ENCODE data around the gene SYNGR3. TPM values are rescaled to one million over a fixed set of nuclear protein-coding genes. Genes with fewer than 3 reads are reported as not detected.

Gene SYNGR3
- total and polyA plus RNA-seq, 2 donors (not counting 1 experiment from before 2014, with no cell fraction given): 1.8 TPM

GRCh38 chr16:2037115-2037514, 47.3 kb downstream of the SYNGR3 start:
- Histone ChIP-seq H4K20me1 (ENCODE audit: control insufficient read depth, extremely low read depth, insufficient read depth, low read length) (no peaks in the 10 kb centered on the region), H3K79me2 (ENCODE audit: control insufficient read depth, insufficient read depth, low read length) (peaks cover 19% of the 10 kb centered on the region), H2AFZ (ENCODE audit: low read length) (no peak overlapping the region), H3K4me2 (ENCODE audit: extremely low read depth, insufficient read depth, low read length) (no peak overlapping the region), H3K9me3 (ENCODE audit: control insufficient read depth, insufficient read depth, low read depth, low read length) (no peaks in the 10 kb centered on the region), H3K9ac (ENCODE audit: insufficient read depth, low read length) (no peak overlapping the region), H3K4me1 (ENCODE audit: control insufficient read depth, extremely low read depth, insufficient read depth, low read length) (peaks cover 63% of the 10 kb centered on the region), H3K27ac (ENCODE audit: insufficient read depth, low read length) (no peak overlapping the region), H3K27me3 (ENCODE audit: control insufficient read depth, insufficient read depth, low read length) (no peaks in the 10 kb centered on the region), H3K36me3 (ENCODE audit: control insufficient read depth, insufficient read depth, low read length) (peaks cover 23% of the 10 kb centered on the region), H3K4me3 (replicated peaks in 1 of 4; ENCODE audit: control extremely low read depth in 1 of 4, insufficient read depth in 1 of 4, low read depth in 3 of 4, low read length in 4 of 4) (no peak overlapping the region)
- no peak for DNase-seq (ENCODE audit: low read depth in 2 of 2)
- TF ChIP-seq CTCF (conservative IDR thresholded peaks at IDR 0.05 in 1 of 2, IDR thresholded peaks at IDR 0.05 in 1 of 2; ENCODE audit: low read depth in 1 of 2, low read length in 2 of 2): no peak

- no peak overlapping the region for H3K4me2 ChIP-seq (ENCODE audit: extremely low read depth, insufficient read depth, low read length)
- H2AFZ ChIP-seq (ENCODE audit: low read length): no peak overlapping the region
- H3K9ac ChIP-seq (ENCODE audit: insufficient read depth, low read length): peak overlapping the region; percentile 20
- no peak overlapping the region for H3K4me3 ChIP-seq (replicated peaks in 1 of 4; ENCODE audit: control extremely low read depth in 1 of 4, insufficient read depth in 1 of 4, low read depth in 3 of 4, low read length in 4 of 4)
- no peaks in the 10 kb centered on the region for H3K27me3 ChIP-seq (ENCODE audit: control insufficient read depth, insufficient read depth, low read length)
- H4K20me1 ChIP-seq (ENCODE audit: control insufficient read depth, extremely low read depth, insufficient read depth, low read length): no peaks in the 10 kb centered on the region
- DNase-seq (ENCODE audit: low read depth in 2 of 2): no peak
- H3K36me3 ChIP-seq (ENCODE audit: control insufficient read depth, insufficient read depth, low read length): peaks cover 23% of the 10 kb centered on the region
- H3K4me1 ChIP-seq (ENCODE audit: control insufficient read depth, extremely low read depth, insufficient read depth, low read length): peaks cover 56% of the 10 kb centered on the region
- no peak for TF ChIP-seq CTCF (conservative IDR thresholded peaks at IDR 0.05 in 1 of 2, IDR thresholded peaks at IDR 0.05 in 1 of 2; ENCODE audit: low read depth in 1 of 2, low read length in 2 of 2)
- no peak for TF ChIP-seq EZH2 (IDR thresholded peaks at IDR 0.05; ENCODE audit: low read length, missing control alignments)
- H3K27ac ChIP-seq (ENCODE audit: insufficient read depth, low read length): peak overlapping the region; percentile 23
- no peaks in the 10 kb centered on the region for H3K9me3 ChIP-seq (ENCODE audit: control insufficient read depth, insufficient read depth, low read depth, low read length)
- peaks cover 19% of the 10 kb centered on the region for H3K79me2 ChIP-seq (ENCODE audit: control insufficient read depth, insufficient read depth, low read length)
Measured at GRCh38 chr16:2037647-2038381, 48.0 kb downstream of the SYNGR3 start.

GRCh38 chr16:2038382-2039231, 48.8 kb downstream of the SYNGR3 start:
- Histone ChIP-seq H3K4me1 (ENCODE audit: control insufficient read depth, extremely low read depth, insufficient read depth, low read length) (peaks cover 50% of the 10 kb centered on the region), H3K9me3 (ENCODE audit: control insufficient read depth, insufficient read depth, low read depth, low read length) (no peaks in the 10 kb centered on the region), H3K4me3 (replicated peaks in 1 of 4; ENCODE audit: control extremely low read depth in 1 of 4, insufficient read depth in 1 of 4, low read depth in 3 of 4, low read length in 4 of 4) (no peak overlapping the region), H3K36me3 (ENCODE audit: control insufficient read depth, insufficient read depth, low read length) (peaks cover 23% of the 10 kb centered on the region), H3K27ac (ENCODE audit: insufficient read depth, low read length) (peak overlapping the region; percentile 88), H3K4me2 (ENCODE audit: extremely low read depth, insufficient read depth, low read length) (peak overlapping the region; percentile 68), H3K9ac (ENCODE audit: insufficient read depth, low read length) (peak overlapping the region; percentile 62), H4K20me1 (ENCODE audit: control insufficient read depth, extremely low read depth, insufficient read depth, low read length) (no peaks in the 10 kb centered on the region), H3K79me2 (ENCODE audit: control insufficient read depth, insufficient read depth, low read length) (peaks cover 19% of the 10 kb centered on the region), H2AFZ (ENCODE audit: low read length) (no peak overlapping the region), H3K27me3 (ENCODE audit: control insufficient read depth, insufficient read depth, low read length) (no peaks in the 10 kb centered on the region)
- DNase-seq (ENCODE audit: low read depth in 2 of 2): peak in 1 of 2 donors; percentile 47
- TF ChIP-seq EZH2 (IDR thresholded peaks at IDR 0.05; ENCODE audit: low read length, missing control alignments): no peak
- TF ChIP-seq CTCF (conservative IDR thresholded peaks at IDR 0.05 in 1 of 2, IDR thresholded peaks at IDR 0.05 in 1 of 2; ENCODE audit: low read depth in 1 of 2, low read length in 2 of 2): no peak

All from fibroblast of lung (primary cell).